ENCODE measurements around the gene UIMC1.

Gene UIMC1

DNA sequence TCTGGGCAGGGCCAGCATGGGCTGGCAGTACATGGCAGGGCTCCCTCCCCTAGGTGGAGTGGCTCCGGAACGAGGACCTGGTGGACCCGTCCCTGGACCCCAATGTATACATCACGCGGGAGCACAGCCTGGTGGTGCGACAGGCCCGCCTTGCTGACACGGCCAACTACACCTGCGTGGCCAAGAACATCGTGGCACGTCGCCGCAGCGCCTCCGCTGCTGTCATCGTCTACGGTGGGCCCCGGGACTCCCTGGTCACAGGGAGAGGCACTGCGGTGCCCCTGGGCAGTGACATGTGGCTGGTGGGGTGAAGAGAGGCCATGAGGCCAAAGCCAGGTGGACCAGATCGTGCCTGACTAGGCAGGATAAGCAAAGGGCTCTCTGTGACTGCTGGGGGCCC lies 137.8 kb downstream of the UIMC1 start:
- DNase-seq = no peak

GRCh38 chr5:176868126-176868525 lies 138.5 kb downstream of the UIMC1 start:
- no peak for DNase-seq

DNA sequence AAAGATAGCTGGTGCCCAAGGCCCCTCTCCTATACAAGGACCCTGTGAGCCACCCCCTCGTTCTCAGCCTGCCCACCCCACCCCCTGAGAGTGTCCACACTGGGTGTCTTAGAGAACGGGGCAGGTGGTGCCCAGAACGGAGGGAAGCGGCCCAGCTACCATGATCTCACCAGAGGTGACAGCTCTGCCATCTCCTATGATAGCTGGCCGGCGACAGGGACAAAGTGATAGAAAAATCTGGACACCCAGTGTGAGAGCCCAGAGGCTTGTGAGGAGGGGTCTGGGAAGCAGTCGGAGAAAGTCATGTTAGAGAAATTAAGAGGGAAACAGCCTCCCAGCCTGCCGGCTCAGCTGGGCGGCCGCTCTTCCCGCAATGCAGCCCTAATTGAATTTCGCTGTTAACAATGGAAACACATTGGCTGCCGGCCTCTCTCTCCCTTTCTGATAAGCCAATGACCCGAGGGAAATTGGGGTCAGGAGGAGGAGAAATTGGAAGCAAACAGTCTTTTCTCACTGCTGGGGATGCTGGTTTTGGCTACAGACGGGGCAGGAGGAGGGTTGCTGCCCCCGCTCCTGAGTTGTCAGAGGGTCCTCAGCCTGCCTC lies 139.8 kb downstream of the UIMC1 start:
- DNase-seq = no peak

DNA sequence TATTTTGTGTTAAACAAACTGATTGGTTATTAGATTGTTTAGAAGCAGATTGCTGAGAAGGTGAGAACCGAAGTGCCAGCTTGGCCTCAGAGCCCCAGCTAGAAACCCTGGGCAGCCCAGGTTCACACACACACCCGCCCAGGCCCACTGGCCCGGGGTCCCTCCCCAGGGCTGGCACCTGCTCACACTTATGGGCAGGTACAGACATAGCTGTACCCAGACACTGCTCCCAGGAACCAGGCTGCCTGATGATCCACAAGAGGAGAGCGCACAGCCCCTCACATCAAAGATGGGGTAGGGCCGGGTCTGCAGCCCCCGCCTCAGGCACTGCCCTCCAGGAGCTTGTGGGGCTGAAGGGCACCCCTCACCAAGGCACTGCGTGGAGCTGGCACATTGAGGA lies 140.6 kb downstream of the UIMC1 start:
- DNase-seq = no peak

GRCh38 chr5:176864755-176865154 lies 141.8 kb downstream of the UIMC1 start:
- DNase-seq = no peak

DNA sequence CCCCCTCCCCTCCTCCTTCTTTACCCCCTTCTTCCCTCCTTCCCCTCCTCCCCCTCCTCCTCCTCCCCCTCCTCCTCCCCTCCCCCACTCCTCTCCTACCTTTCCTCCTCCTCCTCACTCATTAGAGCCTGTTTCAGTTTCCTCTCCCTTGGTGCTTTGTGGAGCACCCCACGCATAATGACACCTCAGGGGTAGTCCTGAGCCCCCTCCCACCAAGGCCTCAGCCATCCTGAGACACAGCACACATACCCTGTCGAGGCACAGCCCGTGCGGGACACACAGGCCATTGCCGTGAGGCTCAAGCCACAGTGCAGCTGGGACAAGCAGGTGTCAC lies 142.8 kb downstream of the UIMC1 start:
- no peak for DNase-seq

DNA sequence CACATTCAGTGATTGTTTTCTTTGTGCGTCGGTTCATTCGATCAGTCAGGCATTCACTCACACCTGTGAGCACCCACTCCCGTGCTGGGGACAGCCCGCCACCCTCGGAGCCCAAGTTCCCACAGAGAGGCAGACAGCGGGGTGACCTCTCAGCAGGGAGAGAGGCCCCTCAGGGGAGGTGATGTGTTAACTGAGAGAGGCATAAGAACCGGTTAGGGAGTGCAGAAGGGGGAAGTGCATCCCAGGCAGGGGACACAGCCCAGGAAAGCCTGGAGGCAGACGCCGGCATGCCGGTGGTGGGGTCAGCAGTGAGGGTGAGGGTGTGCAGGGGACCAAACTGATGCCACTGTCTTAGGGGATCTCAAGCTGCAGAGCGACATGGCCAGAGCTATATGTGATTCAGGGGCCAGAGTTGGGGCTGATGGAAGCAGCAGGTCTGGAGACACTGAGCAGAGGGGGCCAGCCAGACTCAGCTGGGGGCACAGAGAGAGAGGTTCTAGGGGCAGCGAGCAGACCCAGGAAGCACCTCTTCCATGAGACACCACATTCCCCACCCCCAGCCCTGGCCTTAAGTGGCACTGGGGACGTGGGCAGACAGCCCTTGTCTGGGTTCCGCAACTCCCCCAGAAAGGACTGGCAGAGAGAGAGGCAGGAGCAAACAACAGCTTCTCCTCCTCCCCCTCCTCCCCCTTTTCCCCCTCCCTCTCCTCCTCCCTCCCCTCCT lies 143.4 kb downstream of the UIMC1 start:
- no peak for DNase-seq

GRCh38 chr5:176862330-176862995 lies 144.1 kb downstream of the UIMC1 start:
- DNase-seq = no peak

- DNase-seq = no peak
Observed at GRCh38 chr5:176861276-176861675, 145.3 kb downstream of the UIMC1 start.

- DNase-seq = no peak
Observed at GRCh38 chr5:176860381-176860780, 146.2 kb downstream of the UIMC1 start.

- DNase-seq = no peak
Observed at GRCh38 chr5:176859916-176860315, 146.7 kb downstream of the UIMC1 start.

DNA sequence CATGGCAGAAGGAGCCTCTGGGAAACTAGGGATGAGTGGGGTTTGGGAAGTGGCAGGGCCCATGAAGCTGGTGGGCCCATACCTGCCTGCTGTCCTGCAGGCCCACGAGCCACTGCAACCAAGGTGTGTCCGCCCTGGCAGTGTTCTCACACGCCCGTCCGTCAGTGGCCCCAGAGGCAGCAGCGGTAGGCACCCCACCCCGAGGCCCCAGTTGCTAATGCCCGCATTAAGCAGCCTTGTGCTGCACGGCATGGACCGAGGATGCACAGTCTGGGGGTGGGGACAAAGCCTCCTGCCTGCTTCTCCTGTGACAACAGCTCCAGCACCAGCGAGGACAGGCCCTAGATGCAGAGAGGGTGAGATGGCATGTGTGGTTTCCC lies 148.7 kb downstream of the UIMC1 start:
- DNase-seq = no peak

DNA sequence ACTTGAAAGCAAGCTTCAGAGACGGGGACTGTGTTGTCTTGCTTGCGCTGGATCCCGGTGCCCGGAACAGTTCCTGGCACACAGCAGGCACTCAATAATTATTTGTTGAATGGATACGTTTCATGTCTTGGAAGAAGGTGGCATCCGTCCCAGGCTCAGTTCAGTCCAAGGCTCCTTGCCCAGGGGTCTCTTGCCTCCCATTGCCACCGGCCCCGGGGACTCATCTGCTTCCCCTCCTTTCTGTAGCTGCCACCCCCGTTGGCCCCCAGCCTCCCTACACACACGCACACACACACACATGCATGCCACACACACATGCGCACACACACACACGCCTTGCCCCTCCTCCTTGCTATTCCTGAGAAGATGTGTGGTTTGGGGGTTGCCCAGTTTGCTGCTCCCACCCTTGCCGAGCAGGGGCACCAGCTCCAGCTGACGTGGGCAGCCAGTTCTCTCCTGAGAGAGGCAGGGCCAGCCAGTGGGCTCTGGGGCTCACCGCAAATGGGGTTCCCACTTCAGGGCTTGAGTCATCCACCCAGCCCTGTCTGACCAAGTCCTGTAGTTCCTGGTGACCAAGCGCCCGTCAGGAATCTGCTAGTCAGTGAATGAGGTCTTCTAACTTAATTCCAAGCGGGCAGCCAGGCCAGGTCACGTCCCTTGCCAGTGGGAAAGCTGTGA lies 149.2 kb downstream of the UIMC1 start:
- DNase-seq = no peak

DNA sequence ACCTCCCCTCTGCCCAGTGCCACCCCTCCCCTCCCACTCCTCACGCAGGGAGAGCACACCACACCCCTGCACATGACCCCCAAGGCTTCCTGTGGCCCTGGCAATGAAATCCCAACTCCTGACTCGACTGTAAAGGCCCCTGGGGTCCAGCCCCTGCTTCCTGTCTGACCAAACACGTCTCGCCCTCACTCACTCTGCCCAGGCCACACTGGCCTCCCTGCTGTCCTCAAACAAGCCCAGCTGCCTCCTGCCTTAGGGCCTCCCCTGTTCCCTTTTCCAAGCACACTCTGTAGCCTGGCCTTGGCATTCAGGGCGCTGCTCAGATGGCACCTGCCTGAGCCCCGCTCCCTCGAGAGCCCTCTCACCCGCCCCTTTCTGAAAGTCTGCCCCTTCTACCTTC lies 149.8 kb downstream of the UIMC1 start:
- DNase-seq = no peak

DNA sequence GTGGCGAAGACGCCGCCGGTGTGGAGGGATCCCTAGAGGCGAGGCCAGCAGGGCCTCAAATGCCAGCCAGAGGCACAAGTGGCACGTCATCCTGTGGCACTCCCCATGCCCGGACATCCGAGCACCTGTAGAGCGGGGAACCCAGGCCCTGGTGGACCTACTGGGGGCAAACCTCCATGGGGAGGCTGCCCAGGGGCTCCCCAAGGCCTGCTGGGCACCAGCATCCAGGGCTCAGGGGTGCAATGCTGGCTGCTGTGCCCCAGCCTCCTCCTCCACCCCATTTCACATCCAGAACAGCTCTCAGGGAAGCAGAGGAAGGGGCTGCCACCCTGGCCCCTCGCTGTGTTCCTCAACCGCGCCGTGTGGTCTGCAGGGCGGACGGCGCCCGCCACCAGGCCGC lies 151.0 kb downstream of the UIMC1 start:
- DNase-seq = no peak
